Muscle of back (tissue), 11 donors: ENCODE measurements around the gene MAPT. TPM values are rescaled to one million over a fixed set of nuclear protein-coding genes. Genes with fewer than 3 reads are reported as not detected.
"Not testable (repeated sequence)": the region's sequence is repeated elsewhere in the genome, so short reads cannot be mapped to it uniquely, and the experiment has no call there.

Experiments used
- DNase-seq, 3 donors: peaks; one replicate each; pipeline versions ENCODE4 v3.0.0 to v3.0.0-alpha.2; 2013
- polyA plus RNA-seq, 10 donors: library from polyadenylated mRNA; unstranded; fragments of 120-200 nt; gene quantifications; one replicate each; pipeline ENCODE4 v1.2.1, GENCODE V29; 2013; ENCODE audit not compliant: insufficient read length in 10 of 10

The MAPT gene
- polyA plus RNA-seq, 10 donors, result 6.6 to 13.7 (median 9.4) TPM

DNA sequence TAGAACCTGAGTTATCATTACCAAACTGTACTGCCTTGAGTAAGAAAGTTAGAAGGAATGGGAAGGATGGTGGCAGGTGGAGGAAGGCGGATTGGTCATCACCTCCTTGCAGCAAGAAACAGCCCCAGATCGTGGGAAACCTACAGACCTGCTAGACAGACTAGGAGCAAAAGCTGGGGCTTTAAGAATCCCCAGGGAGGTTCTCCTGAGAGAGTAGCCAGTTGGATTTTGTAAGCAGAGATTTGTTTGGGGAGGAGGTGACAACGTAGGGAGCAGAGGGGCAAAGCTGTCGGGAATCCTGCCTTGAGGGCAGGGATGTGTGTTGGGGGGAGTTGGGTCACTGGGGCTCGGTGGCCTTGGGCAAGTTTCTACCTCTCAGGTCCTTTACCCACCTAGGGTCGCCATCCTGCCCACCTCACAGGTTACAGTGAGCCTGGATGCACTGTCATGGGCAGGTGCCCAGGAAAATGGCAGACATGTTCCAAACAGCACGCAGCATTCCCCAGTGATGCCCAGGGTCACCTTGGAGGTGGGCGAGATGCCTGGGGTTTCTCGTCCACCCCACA, 55.5 kb downstream of the MAPT start:
- no peak for DNase-seq

DNA sequence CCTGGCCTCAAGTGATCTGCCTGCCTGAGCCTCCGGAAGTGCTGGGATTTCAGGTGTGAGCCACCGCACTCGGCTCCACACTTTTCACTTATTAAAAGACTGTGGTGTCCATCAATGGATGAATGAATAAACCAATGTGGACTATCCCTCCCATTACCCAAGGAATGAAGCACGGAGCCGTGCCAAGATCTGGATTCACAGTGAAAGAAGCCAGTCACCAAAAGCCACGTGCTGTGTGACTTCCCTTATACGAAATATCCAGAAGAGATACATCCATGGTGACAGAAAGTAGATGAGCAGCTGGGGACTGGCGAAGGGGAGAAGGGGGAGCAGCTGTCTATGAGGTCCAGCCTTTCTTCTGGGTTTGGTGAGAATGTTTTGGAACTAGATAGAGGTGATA, 56.5 kb downstream of the MAPT start:
- DNase-seq, result no peak

DNA sequence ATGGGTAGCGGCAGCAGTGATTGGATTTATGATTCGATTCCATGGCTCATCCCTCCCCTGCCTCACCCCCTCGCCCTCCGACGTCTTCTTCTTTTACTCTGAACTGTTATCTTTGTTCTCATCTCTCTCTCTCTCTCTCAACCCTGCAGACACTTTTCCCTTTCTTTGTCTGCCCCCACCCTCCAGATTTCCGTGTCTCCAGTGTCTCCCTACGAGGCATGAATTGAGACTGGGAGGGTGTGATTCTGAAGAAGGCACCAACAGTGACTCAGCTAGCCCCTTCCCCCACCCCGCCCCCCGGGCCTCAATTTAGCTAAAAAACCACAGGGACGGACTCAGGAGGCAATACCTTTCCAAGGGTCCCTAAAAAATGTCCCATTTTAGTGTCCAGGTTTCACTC, 57.0 kb downstream of the MAPT start:
- DNase-seq, result no peak

DNA sequence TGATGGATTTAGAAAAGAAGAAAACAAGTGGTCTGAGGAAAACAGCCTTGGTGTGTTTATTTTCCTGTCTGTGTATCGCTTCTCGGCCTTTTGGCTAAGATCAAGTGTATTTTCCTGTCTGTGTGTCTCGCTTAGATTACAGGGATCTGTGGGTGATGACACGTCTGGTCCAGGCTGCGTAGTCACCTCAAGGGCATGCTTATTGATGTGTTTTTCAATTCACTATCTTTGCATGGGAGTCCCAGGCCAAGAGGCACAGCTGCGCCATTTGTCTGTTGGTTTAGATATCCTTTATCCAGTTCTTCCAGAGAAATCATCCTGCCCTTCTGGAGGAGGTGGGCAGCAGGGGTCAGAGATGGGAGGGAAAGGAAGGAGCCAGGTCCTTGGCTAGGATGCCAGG, 57.6 kb downstream of the MAPT start:
- DNase-seq, result no peak

DNA sequence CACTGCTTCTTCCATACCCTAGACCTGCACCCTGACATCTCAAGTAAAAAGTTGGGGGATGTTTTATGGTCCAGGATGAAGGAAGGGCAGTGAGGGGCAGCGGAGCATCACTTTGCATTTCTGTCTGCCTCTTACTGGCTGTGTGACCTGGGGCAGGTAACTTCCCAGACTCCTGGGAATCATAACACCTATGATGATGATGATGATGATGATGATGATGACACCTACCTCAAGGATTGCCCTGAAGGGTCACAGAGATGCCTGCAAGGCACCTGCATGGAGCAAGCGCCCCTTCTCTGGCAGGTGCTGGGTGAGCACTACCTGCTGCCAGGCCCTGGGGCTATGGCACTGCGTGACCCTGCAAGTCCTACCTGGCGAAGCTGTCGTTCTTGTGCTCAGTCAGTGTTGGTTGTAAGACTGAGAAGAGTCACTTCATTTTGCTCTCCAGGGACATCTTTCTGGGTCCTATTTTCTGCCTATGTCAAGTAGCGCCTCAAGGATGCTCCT, 58.5 kb downstream of the MAPT start:
- no peak for DNase-seq

DNA sequence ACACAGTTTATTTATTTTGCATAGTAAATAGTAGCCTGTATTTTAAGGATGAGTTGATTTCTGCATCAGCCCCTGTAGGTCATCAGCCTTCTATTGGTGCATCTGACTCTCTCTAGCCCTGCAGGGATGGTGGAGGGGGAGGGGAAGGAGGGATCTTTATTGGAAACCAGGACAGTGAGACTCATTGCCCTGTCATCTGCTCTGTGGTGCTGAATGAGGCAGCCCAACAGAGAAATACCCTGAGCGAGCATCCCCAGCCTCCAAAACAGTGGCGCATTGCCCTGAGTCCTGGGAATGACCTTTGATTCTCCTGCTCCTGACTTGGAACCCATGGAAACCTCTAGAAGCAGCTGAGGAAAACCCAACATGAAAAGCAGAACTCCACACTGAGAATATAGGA, 59.2 kb downstream of the MAPT start:
- no peak for DNase-seq

DNA sequence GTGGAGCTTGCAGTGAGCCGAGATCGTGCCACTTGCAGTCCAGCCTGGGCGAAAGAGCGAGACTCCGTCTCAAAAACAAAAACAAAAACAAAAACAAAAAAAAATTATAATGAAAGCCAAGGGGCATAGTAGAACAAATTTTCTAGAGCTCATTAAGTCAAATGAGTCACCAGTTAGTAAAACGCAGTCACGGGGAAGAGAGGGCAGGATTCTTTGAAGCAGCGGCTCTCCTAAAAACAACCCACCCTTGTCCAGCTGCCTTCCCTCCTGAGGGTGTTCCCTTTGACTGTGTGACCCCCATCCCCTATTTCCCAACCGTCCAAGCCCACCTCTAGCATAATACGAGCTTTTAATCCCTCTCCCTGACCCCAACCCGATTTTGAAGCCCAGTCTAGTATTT, 60.6 kb downstream of the MAPT start:
- DNase-seq, result no peak

DNA sequence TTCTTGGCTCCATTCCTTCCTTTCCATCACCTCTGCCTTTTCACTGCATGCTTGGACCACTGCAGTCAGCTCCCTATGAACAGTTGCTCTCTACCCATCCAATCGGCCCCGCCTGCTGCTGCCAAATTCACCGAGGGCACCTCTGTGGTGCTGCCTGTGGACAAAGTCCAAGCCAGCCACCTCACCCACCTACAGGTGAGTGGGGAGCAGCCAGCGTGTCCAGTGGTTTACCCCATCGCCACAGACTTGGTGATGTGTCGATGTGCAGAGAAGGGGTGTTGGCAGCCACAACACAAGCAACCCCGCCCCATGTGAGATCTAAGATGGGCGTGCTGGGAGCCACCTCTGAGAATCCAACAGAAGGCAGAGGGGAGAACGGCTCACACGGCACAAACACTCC, 61.0 kb downstream of the MAPT start:
- no peak for DNase-seq

DNA sequence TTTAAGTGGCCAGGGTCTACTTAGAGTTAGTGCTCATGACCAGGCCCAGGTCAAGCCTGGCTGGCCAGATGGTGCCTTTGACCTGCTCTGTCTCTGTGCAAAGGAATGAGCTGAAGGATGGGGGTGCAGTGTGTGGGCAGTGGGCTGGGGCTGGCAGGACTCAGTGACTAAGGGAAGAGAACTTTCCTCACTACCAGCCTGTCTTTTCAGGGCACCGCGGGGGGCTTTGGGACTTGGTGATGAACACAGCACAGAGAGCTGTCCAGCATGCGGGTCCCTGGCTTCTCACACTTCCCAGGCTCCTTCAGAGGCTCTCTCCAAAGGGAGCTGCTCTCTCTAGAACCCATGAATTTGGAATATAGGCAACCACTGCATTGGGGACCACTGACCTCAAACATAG, 61.7 kb downstream of the MAPT start:
- no peak for DNase-seq

DNA sequence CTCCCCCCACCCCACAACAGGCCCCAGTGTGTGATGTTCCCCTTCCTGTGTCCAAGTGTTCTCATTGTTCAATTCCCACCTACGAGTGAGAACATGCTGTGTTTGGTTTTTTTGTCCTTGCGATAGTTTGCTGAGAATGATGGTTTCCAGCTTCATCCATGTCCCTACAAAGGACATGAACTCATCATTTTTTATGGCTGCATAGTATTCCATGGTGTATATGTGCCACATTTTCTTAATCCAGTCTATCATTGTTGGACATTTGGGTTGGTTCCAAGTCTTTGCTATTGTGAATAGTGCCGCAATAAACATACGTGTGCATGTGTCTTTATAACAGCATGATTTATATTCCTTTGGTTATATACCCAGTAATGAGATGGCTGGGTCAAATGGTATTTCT, 62.4 kb downstream of the MAPT start:
- DNase-seq, result not testable (repeated sequence)

DNA sequence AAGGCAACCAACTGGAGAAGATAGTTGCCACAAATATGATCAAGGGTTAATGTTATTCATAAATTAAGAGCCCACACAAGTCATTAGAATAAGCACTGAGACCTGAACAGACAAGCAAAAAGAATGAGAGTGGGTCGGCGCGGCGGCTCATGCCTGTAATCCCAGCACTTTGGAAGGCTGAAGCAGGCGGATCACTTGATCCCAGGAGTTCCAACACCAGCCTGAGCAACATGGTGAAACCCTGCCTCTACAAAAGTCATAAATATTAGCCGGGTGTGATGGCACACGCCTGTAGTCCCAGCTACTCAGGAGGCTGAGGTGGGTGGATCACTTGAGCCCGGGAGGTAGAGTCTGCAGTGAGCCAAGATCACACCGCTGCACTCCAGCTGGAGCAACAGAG, 64.0 kb downstream of the MAPT start:
- no peak for DNase-seq

DNA sequence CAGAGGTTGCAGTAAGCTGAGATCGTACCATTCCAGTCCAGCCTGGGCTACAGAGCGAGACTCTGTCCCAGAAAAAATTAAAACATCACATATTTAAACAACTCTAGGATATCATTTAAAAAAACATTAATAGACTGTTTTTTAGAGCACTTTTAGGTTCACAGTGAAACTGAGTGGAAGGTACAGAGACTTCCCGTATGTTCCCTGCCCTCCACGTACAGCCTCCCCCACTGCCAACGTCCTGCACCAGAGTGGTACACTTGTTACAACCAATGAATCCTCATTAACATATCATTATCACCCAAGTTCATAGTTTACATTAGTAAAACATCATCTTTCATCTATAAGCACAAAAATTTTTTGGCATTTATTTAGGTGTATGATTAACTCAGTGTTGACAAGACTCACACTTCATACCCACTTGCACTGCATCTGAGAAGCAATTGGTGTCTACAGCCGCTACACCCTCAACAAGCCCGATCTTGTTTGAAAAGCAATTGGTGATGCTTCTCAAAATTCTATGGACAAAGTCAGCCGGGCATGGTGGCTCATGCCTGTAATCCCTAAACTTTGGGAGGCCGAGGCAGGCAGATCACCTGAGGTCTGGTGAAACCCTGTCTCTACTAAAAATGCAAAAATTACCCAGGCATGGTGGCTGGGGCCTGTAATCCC, 64.8 kb downstream of the MAPT start:
- DNase-seq, result no peak

DNA sequence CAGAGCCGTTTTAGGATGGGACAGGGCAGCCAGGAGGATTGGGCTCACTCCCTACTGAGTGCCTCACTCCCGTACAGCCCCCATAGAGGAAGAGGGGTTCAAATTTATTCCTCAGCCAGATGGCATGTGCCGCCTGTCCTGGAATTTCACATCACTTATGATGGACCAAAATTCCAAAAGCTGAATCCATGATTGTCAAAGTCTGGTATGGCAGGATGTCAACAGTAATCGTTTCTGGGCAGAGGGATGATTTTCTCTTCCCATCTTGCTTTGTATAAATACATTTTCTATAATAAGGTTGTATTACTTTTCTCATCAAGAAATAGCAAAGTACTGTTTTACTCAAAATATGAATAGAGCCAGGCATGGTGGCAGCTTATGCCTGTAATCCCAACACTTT, 66.0 kb downstream of the MAPT start:
- no peak for DNase-seq

DNA sequence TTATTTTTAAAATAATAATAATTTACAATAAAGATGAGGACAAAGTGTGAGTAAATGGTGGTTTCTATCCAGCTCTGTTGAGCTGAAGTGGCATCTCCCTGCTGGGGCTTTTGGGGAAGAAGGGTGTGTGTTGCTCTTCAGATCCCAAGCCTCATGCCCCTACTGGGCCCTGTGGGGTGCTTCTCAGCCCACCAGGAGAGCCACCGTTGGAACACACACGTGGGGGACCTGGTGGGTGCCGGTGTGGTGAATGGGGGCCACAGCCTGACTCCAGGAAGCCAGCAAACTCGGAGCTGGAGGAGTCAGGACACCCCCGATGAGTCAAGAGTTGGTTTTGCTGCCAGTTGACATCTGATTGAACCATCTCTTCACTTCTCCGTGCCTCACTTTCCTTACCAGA, 66.9 kb downstream of the MAPT start:
- DNase-seq, result no peak

DNA sequence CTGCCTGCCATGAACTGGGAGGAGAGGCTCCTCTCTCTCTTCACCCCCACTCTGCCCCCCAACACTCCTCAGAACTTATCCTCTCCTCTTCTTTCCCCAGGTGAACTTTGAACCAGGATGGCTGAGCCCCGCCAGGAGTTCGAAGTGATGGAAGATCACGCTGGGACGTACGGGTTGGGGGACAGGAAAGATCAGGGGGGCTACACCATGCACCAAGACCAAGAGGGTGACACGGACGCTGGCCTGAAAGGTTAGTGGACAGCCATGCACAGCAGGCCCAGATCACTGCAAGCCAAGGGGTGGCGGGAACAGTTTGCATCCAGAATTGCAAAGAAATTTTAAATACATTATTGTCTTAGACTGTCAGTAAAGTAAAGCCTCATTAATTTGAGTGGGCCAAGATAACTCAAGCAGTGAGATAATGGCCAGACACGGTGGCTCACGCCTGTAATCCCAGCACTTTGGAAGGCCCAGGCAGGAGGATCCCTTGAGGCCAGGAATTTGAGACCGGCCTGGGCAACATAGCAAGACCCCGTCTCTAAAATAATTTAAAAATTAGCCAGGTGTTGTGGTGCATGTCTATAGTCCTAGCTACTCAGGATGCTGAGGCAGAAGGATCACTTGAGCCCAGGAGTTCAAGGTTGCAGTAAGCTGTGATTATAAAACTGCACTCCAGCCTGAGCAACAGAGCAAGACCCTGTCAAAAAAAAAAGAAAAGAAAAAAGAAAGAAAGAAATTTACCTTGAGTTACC, 68.0 kb downstream of the MAPT start:
- no peak for DNase-seq

DNA sequence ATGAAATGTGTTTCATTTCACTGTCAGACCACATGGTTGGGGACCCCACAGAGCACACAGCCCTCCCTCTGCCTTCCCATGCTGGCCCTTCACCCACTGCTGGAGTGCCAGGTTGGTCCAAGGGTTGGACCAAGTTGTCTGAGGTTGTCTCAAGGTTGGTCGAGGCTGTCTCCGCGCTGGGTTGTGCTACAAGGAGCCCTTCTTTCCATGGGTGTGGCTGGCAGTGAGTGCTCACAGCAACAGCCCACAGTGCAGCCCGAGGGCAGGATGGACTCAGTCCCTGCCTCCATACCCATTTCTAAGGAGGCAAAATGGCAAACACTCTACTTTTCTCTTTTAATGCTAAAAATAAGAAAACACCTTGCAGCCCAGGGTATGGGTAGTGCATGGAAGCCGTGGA, 68.9 kb downstream of the MAPT start:
- DNase-seq, result no peak

DNA sequence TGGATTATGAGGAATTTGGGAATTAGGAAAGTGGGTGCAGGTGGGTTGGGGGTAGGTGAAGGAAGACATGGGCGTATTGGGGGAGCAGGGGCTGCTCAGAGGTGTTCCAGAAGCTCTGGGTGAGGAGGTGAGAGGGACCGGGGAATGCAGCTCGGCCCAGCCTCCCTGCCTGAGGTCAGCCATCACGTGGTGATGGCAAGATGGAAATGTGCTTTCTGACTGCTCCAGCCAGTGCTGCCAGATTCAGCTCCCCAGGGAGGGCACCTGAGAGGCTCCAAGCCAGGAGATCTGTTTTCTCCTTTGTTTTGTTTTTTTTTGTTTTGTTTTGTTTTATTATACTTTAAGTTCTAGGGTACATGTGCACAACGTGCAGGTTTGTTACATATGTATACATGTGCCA, 69.5 kb downstream of the MAPT start:
- DNase-seq, result no peak

DNA sequence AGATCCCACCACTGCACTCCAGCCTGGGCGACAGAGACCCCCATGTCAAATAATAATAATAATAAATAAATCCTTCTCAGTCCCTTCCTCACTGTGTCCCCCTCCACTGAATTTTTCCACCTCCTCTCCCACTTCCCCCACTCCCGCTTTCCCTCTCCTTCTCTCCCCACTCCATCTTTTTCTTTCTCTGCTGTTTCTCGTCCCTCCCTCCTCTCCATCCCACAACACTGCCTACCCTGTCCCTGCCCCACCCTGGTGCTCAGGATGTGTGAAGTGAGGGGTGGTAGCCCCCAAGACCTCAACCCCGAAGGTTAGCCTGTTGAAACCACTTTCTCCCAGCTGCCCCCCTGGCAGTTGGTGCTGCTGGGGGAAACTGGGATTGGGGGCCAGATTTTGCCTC, 70.3 kb downstream of the MAPT start:
- DNase-seq, result no peak

DNA sequence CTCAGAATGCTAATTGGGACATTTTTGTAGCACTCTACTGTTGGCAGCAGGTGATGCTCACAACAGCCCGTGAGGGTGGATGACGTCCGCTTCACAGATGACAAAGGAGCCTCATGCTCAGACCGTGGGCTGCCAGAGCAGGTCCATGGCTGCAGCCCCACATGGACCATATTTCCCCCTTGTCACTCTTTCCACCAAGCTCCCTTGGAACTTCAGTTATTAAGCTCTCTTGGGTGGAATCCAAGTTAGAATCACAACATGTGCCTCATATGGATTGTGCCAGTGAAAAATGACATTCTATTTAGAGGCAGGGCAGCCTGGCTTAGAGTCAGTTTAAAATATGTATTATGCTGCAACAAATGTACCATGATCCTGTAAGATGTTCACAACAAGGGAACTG, 71.5 kb downstream of the MAPT start:
- no peak for DNase-seq

DNA sequence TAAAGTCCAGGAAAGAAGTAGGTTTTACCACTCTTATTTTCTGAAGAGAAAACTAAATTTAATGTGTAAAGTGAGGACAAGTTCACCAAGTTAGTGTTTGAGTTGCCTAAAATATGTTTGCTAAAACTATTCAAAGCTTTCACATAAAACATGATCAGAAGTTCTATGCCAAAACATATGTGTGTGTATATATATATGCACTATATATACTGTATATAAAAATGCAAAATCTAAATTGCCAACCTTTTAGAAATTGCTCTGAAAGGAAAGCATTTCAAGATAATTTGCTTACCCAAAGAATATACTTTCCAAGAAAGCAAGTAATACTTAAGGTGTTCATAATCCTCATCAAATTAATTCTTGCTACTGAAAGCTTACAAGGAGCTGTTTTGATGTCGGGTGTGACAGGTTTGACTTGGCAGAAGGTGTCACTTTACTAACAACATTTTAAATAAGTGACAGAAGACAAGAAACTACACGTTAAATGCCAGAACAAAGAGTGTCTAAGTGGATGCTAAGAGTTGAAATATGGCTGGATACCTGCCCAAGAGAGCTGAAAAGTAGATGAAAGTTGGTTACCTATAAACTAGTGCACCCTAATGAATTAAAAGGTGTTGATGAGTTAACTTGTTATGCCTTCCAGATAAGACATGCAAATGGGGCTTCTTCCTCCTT, 72.4 kb downstream of the MAPT start:
- DNase-seq, result no peak

DNA sequence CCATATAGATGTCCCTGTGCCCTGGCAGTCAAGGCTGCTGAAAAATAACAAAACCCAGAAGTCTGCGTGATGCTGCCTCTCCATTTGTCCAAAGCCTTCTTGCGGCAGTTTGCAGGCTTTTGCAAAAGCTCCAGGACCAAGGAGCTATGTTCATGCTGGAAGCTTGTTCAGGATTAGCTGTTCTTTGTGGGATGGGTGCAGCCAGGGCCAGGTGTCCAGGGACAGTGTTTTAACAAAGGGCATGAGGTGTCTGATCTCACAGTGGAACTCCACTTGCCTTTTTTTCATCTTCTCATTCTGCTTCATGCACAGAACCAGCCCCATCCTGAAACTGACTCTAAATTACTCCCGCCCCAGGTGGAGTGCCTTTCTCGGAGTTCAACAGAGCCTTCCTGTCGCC, 73.0 kb downstream of the MAPT start:
- DNase-seq, result no peak

DNA sequence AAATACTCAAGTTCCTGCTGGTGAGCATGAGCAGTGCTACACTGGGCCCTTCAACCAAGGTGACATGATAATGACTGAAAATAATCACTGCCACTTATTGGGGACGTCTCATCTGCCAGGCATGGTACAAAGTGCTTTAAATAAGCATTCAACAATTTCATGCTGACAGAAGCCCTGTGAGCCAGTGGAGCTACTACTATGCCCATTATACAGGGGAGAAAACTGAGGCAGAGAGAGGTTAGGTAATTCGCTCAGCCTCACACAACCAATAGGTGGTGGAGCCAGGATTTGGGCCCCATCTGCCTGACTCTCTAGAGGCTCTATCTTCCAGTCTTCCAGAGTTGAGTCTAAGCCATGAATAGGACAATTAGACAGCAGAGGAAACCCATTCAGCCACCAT, 74.4 kb downstream of the MAPT start:
- no peak for DNase-seq

DNA sequence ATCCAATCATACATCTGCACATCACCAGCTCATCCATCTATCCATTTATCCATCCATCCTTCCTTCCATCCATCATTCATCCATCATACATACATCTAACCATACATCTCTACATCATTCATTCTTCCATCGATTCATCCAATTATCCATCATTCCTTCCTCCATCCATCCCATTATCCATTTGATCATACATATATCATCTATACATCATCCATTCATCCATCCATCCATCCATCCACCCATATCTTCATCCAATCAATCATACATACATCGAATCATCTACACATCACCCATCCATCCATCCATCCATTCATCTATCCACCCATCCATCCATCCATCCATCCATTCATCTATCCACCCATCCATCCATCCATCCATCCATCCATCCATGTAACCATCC, 75.4 kb downstream of the MAPT start:
- DNase-seq, result no peak
